D341Med (cell line): Measurements from ENCODE around the gene ATP10B.
"Not testable (repeated sequence)": the region's sequence is repeated elsewhere in the genome, so short reads cannot be mapped to it uniquely, and the experiment has no call there.

Experiments used
- DNase-seq: peaks from one replicate; pipeline ENCODE4 v3.0.0; 2012; ENCODE audit warnings: low spot score

The ATP10B gene, protein sequence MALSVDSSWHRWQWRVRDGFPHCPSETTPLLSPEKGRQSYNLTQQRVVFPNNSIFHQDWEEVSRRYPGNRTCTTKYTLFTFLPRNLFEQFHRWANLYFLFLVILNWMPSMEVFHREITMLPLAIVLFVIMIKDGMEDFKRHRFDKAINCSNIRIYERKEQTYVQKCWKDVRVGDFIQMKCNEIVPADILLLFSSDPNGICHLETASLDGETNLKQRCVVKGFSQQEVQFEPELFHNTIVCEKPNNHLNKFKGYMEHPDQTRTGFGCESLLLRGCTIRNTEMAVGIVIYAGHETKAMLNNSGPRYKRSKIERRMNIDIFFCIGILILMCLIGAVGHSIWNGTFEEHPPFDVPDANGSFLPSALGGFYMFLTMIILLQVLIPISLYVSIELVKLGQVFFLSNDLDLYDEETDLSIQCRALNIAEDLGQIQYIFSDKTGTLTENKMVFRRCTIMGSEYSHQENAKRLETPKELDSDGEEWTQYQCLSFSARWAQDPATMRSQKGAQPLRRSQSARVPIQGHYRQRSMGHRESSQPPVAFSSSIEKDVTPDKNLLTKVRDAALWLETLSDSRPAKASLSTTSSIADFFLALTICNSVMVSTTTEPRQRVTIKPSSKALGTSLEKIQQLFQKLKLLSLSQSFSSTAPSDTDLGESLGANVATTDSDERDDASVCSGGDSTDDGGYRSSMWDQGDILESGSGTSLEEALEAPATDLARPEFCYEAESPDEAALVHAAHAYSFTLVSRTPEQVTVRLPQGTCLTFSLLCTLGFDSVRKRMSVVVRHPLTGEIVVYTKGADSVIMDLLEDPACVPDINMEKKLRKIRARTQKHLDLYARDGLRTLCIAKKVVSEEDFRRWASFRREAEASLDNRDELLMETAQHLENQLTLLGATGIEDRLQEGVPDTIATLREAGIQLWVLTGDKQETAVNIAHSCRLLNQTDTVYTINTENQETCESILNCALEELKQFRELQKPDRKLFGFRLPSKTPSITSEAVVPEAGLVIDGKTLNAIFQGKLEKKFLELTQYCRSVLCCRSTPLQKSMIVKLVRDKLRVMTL (N-terminal part only)

GRCh38 chr5:160852049-160852448 lies at the start of gene ATP10B:
Gene ATP10B, minus strand, starts transcription at chr5:160852211. Its CDS starts 164,137 bp downstream, at chr5:160688074.
- DNase-seq, result no peak

GRCh38 chr5:160901656-160902055 lies 49.6 kb upstream of the ATP10B start:
- no peak for DNase-seq

DNA sequence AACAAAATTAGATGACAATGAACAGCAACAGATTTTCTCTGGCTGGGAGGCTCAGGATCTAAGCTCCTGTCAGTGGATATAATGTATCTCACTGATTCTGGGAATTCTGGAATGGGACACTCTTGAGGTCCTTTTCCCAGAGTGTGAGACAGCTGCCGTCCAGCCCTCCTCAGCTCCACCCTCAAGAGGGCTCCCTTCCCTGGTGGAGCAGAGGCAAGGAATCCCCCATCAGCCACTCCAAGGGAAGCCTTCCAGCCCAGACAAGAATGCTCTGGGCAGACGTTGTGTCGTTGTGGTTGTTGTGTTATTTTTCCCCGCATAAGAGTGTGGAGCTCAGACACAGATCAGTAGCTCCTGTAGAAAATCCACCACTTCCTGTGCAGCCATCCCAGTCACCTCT lies 47.7 kb upstream of the ATP10B start:
- no peak for DNase-seq

DNA sequence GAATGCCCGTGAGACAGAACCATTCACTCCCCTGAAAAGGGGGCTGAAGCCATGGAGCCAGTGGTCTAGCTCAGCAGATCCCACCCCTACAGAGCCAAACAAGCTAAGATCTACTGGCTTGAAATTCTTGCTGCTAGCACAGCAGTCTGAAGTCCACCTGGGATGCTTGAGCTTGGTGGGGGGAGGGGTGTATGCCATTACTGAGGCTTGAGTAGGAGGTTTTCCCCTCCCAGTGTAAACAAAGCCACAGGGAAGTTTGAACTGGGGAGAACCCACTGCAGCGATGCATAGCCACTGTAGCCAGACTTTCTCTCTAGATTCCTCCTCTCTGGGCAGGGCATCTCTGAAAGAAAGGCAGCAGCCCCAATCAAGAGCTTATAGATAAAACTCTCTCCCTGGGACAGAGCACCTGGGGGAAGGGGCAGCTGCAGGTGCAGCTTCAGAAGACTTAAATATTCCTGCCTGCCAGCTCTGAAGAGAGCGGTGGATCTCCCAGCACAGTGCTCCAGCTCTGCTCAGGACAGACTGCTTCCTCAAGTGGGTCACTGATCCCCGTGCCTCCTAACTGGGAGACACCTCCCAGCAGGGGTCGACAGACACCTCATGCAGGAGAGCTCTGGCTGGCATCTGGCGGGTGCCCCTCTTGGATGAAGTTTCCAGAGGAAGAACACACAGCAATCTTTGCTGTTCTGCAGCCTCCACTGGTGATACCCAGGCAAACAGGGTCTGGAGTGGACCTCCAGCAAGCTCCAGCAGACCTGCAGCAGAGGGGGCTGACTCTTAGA lies 41.4 kb upstream of the ATP10B start:
- not testable (repeated sequence) for DNase-seq

DNA sequence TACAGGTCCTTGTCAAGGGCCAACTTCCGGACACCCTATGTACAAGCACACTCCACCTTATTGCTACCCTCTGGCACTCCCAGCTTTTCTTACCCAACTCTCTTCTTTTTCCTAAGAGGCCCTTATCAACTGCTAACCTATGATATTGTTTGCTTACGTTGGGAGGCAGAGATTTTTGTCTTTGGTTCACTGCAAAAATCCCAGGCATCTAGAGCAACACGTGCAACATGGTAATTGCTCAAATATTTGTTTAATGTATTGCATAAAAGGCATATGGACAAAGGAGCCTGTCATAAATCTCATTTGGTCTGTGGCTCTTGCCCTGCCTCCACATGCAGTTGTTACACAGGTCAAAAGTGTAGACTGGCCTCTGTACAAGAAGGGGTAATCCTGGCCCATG lies 35.8 kb upstream of the ATP10B start:
- DNase-seq, result no peak

DNA sequence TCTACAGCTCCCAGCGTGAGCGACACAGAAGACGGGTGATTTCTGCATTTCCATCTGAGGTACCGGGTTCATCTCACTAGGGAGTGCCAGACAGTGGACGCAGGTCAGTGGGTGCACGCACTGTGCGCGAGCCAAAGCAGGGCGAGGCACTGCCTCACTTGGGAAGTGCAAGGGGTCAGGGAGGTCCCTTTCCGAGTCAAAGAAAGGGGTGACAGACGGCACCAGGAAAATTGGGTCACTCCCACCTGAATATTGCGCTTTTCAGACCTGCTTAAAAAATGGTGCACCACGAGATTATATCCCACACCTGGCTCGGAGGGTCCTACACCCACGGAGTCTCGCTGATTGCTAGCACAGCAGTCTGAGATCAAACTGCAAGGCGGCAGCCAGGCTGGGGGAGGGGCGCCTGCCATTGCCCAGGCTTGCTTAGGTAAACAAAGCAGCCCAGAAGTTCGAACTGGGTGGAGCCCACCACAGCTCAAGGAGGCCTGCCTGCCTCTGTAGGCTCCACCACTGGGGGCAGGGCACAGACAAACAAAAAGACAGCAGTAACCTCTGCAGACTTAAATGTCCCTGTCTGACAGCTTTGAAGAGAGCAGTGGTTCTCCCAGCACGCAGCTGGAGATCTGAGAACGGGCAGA lies 21.7 kb upstream of the ATP10B start:
- not testable (repeated sequence) for DNase-seq

DNA sequence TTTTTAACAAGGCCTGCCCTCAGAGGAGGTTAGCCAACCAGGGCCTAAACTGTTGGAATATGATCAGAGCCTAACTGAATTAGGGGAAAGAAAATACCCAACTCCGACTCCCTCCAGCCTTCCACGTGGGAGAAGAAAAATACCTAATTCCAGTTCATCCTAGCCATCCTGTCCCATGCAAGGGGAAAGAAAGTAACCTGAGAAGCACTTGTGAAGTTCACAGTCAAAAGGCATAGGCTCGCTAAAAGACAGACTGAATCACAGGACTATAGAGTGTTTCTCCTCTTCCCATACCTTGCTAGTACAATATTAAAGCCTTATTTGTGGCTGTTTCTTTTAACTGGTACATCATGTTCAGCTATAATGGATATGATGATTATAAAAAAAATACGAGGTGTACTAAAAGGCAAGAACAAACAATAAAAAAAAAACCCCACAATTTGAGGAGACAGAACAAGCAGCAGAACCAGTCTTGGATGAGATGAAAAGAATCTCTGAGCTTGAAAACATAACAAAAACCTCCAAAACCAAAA lies 18.0 kb upstream of the ATP10B start:
- DNase-seq, result no peak

DNA sequence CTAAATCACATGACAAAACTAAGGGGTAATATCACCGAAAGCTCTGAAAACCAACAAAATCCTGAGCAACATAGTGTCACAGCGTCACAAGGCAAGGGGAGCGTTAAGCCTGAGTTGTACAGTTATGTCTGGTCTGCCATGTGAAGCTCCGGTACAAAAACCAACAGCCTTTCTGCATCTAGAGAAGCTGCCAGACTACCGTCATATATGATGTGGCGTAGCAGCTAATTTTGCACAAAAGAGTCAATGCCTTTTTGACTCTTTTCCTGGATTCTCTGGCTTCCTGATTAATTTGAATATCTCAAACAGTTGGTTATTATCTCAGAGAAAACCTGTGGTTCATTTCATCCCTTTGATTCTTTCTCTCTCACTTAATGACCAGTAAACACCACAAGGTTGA lies 16.0 kb upstream of the ATP10B start:
- no peak for DNase-seq

- DNase-seq, result no peak
Measured at GRCh38 chr5:160851451-160851850, 560 bp downstream of the ATP10B start.

DNA sequence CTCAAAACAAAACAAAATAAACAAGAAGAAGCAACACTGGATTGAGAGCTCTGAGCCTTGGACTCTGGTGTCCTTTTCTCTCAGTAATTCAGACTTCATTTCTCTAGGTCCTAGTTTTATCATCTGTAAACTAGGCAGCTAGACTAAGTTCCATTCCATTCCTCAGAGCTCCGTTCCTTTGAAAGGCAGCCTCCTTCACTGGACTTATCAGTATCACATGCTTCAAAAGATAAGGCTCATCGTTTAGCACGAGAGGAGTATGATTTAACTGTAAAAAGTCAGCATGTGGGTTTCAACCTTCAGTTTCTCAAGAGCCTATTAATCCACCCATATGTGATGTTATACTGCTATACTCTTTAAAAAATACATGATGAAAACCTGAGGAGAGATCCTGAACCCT lies 1.6 kb downstream of the ATP10B start:
- DNase-seq, result no peak

DNA sequence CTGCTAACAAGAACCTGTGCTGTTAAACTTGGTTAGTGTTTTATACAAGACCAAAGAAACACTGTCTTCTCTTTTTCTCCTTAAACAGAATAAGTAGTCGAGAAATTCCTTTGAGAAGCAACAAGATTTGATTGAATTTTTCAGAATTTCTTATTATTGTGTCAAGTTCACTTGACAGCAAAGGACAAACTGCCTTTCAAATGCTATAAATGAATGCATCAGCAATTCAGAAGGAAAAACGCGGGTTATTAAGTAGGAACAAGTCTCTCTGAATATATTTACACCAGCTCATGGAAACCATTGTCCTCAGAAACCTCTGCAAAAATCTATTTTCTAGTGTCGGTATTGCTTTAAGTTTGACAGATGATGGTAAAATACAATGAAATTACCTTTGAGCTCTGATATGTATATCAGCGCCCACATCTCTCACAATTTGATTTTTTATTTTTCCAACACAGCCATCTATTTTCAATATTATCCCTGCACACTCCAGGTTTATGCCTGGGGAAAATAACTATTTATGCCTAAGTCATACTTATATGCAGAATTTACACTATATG lies 4.4 kb downstream of the ATP10B start:
- no peak for DNase-seq

- no peak for DNase-seq
Measured at GRCh38 chr5:160846642-160847041, 5.4 kb downstream of the ATP10B start.

DNA sequence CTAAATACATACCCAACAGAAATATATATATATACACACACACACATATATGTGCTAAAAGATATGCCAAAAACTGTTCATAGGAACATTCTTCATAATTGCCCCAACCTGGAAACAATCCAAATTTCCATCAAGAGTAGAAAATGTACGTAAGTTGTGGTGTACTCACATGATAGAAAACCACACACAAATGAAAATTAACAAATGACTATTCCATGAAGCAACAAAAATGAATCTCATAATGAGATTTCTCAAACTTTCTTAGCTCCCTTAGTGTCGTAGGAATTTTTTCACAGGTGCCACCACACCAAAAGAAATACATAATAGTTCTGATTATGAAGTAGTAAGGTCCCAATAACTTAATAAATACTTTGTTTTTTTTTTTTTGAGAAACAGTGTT lies 7.8 kb downstream of the ATP10B start:
- no peak for DNase-seq

GRCh38 chr5:160843240-160843639 lies 8.8 kb downstream of the ATP10B start:
- DNase-seq, result no peak

GRCh38 chr5:160837749-160838593 lies 14.0 kb downstream of the ATP10B start:
- no peak for DNase-seq

- no peak for DNase-seq
Measured at GRCh38 chr5:160837211-160837610, 14.8 kb downstream of the ATP10B start.

- DNase-seq, result no peak
Measured at GRCh38 chr5:160835818-160836528, 16.0 kb downstream of the ATP10B start.

DNA sequence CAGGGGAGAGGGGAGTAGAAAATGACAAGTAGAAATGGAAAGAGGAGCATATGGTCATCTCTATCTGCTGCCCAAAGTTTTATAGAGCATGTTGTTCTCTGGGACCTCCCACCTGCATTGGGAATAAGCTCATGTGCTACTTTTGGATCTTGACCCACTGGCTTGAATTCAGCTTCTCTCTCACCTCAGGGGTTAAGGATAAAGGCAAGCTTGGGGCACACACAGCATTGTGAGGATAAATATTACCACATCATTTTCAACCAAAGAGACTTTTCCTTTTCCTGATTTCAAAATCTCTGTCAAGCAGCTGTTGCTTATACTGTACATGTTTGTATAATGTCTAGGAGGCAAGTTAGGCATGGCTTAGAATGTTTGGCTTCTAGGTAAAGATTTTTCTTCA lies 16.6 kb downstream of the ATP10B start:
- no peak for DNase-seq

GRCh38 chr5:160833806-160834205 lies 18.2 kb downstream of the ATP10B start:
- DNase-seq, result no peak
